Testis (tissue), 2 donors: ENCODE data around the gene RIOX2.

ENCODE experiments used
- CTCF ChIP-seq, 3 experiments: fragments of 450-650 bp in 2 of 3; fragments of 200-600 bp in 1 of 3; sonication (generic) in 1 of 3; IDR thresholded peaks; one replicate each; pipeline ENCODE4 v1.5.1; 2016 to 2019; ENCODE audit warnings: antibody characterized with exemption in 3 of 3, mild to moderate bottlenecking in 2 of 3, moderate library complexity in 1 of 3
- POLR2A ChIP-seq: fragments of 450-650 bp; IDR thresholded peaks from one replicate; pipeline ENCODE4 v1.6.1; 2017; ENCODE audit warnings: antibody characterized with exemption, mild to moderate bottlenecking, moderate library complexity

- TF ChIP-seq CTCF (IDR thresholded peaks at IDR 0.05) (no peak), POLR2A (no peak)
These were observed 2.7 kb downstream of the RIOX2 start for GRCh38 chr3:97969541-97969940.
